Thyroid gland (tissue), 4 donors: ENCODE results near the gene NUAK2. TPM values are rescaled to one million over a fixed set of nuclear protein-coding genes. Genes with fewer than 3 reads are reported as not detected.

Experiments
- DNase-seq, 2 donors: peaks; one replicate each; pipeline ENCODE4 v3.0.0-alpha.2; 2019
- H3K27ac ChIP-seq, 3 donors: fragments of 200-600 bp; sonication (generic); 1 replicate in 2 of 3; 2 replicates in 1 of 3; pipeline ENCODE4 v1.5.1; 2016 to 2019; ENCODE audit warnings: mild to moderate bottlenecking in 1 of 3, moderate library complexity in 1 of 3
- H3K27me3 ChIP-seq: fragments of 200-600 bp; sonication (generic); one replicate; pipeline ENCODE4 v1.5.1; 2019
- H3K36me3 ChIP-seq, 2 donors: fragments of 200-600 bp; sonication (generic); one replicate each; pipeline ENCODE4 v1.5.1; 2016 to 2019
- H3K4me1 ChIP-seq, 2 donors: fragments of 200-600 bp; sonication (generic); one replicate each; pipeline ENCODE4 v1.5.1; 2017 to 2019
- H3K4me3 ChIP-seq, 3 donors: fragments of 200-600 bp; sonication (generic); replicated peaks in 1 of 3; 1 replicate in 2 of 3; 2 replicates in 1 of 3; pipeline ENCODE4 v1.5.1; 2016; ENCODE audit warnings: mild to moderate bottlenecking in 1 of 3
- H3K9me3 ChIP-seq: fragments of 200-600 bp; sonication (generic); one replicate; pipeline ENCODE4 v1.5.1; 2017
- CTCF ChIP-seq, 6 experiments: fragments of 200-600 bp in 3 of 6; fragments of 450-650 bp in 3 of 6; sonication (generic) in 3 of 6; IDR thresholded peaks; one replicate each; pipeline ENCODE4 v1.5.1; 2016 to 2019; ENCODE audit warnings: antibody characterized with exemption in 6 of 6, mild to moderate bottlenecking in 2 of 6, inconsistent platforms in 1 of 6, moderate library complexity in 1 of 6
- POLR2A ChIP-seq, 2 donors: fragments of 450-650 bp; IDR thresholded peaks; one replicate each; pipeline ENCODE4 v1.6.1; 2017; ENCODE audit warnings: antibody characterized with exemption in 2 of 2, mild to moderate bottlenecking in 2 of 2, moderate library complexity in 1 of 2
- WGBS, 2 donors: methylation state at CpG; one replicate each; pipeline ENCODE4 v1.1.5; 2017; 5-methylcytosine and 5-hydroxymethylcytosine counted together
- intact Hi-C: fragments of 100-400 bp; cut with DNase I; formaldehyde crosslinking; loops from one replicate; pipeline ENCODE4 v1.15.1; 2023
- total RNA-seq, 4 donors: library from RNA; depleted of rRNA; stranded (reverse); fragments of >200 nt; gene quantifications; one replicate each; pipeline ENCODE4 v1.2.3, GENCODE V29; 2016

NUAK2 gene
- total RNA-seq, 4 donors from 2014 or later = 16.8 to 41.0 (median 26.8) TPM

- Histone ChIP-seq H3K27me3 (no peaks in the 10 kb centered on the region), H3K36me3 (no peaks in the 10 kb centered on the region), H3K4me1 (no peaks in the 10 kb centered on the region), H3K4me3 (no peak overlapping the region), H3K27ac (no peak overlapping the region), H3K9me3 (no peaks in the 10 kb centered on the region)
- TF ChIP-seq POLR2A (IDR thresholded peaks at IDR 0.05) (no peak), CTCF (IDR thresholded peaks at IDR 0.05) (no peak)
- DNase-seq = no peak
- 67 to 82% methylated on average over 8 of the region's 8 CpGs for WGBS, 2 donors
- intact Hi-C loops = no loop called here
Measured at GRCh38 chr1:205260948-205261732, 60.4 kb downstream of the NUAK2 start.

GRCh38 chr1:205259998-205260397 lies 61.5 kb downstream of the NUAK2 start:
- WGBS, 2 donors = 57 to 62% methylated on average over 1 of the region's 1 CpG
- intact Hi-C loops = loop anchor here (5.0 to 10.0 kb wide), 4 partner anchors 38 to 283 kb away; no protein-coding TSS in a partner anchor
- H3K4me1 ChIP-seq = peaks cover 0 to 4% of the 10 kb centered on the region in 2 donors
- H3K27ac ChIP-seq = no peak overlapping the region
- no peak overlapping the region for H3K4me3 ChIP-seq
- H3K9me3 ChIP-seq = no peaks in the 10 kb centered on the region
- TF ChIP-seq POLR2A (IDR thresholded peaks at IDR 0.05) (no peak), CTCF (IDR thresholded peaks at IDR 0.05) (no peak)
- H3K27me3 ChIP-seq = no peaks in the 10 kb centered on the region
- DNase-seq = no peak
- no peaks in the 10 kb centered on the region for H3K36me3 ChIP-seq

- Histone ChIP-seq H3K4me1 (peaks cover 0 to 4% of the 10 kb centered on the region in 2 donors), H3K4me3 (no peak overlapping the region), H3K36me3 (no peaks in the 10 kb centered on the region), H3K27me3 (no peaks in the 10 kb centered on the region), H3K9me3 (no peaks in the 10 kb centered on the region), H3K27ac (no peak overlapping the region)
- WGBS, 2 donors = 61 to 71% methylated on average over 10 of the region's 10 CpGs
- intact Hi-C loops = loop anchor here (5.0 to 10.0 kb wide), 4 partner anchors 37 to 282 kb away; no protein-coding TSS in a partner anchor
- TF ChIP-seq POLR2A (IDR thresholded peaks at IDR 0.05) = no peak
- no peak for TF ChIP-seq CTCF (IDR thresholded peaks at IDR 0.05)
- no peak for DNase-seq
Measured at GRCh38 chr1:205259324-205259832, 62.2 kb downstream of the NUAK2 start.

GRCh38 chr1:205258719-205259118 lies 62.8 kb downstream of the NUAK2 start:
- peaks cover 0 to 4% of the 10 kb centered on the region in 2 donors for H3K4me1 ChIP-seq
- no peak overlapping the region for H3K27ac ChIP-seq
- no peak for DNase-seq
- TF ChIP-seq CTCF (IDR thresholded peaks at IDR 0.05) = no peak
- no peak for TF ChIP-seq POLR2A (IDR thresholded peaks at IDR 0.05)
- 79 to 94% methylated on average over 8 of the region's 8 CpGs for WGBS, 2 donors
- no peaks in the 10 kb centered on the region for H3K9me3 ChIP-seq
- intact Hi-C loops = loop anchor here (5.0 to 10.0 kb wide), 4 partner anchors 36 to 281 kb away; no protein-coding TSS in a partner anchor
- H3K27me3 ChIP-seq = no peaks in the 10 kb centered on the region
- H3K36me3 ChIP-seq = no peaks in the 10 kb centered on the region
- no peak overlapping the region for H3K4me3 ChIP-seq

- DNase-seq = no peak
- no peaks in the 10 kb centered on the region for H3K27me3 ChIP-seq
- H3K4me1 ChIP-seq = peaks cover 0 to 4% of the 10 kb centered on the region in 2 donors
- no peaks in the 10 kb centered on the region for H3K36me3 ChIP-seq
- no peaks in the 10 kb centered on the region for H3K9me3 ChIP-seq
- H3K4me3 ChIP-seq = no peak overlapping the region
- intact Hi-C loops = loop anchor here (5.0 to 10.0 kb wide), 4 partner anchors 36 to 281 kb away; no protein-coding TSS in a partner anchor
- WGBS, 2 donors = 67 to 74% methylated on average over 7 of the region's 7 CpGs
- no peak for TF ChIP-seq CTCF (IDR thresholded peaks at IDR 0.05)
- TF ChIP-seq POLR2A (IDR thresholded peaks at IDR 0.05) = no peak
- H3K27ac ChIP-seq = no peak overlapping the region
Measured at GRCh38 chr1:205258261-205258691, 63.3 kb downstream of the NUAK2 start.
